ENCODE data around the gene UPP2. TPM values are rescaled to one million over a fixed set of nuclear protein-coding genes. Genes with fewer than 3 reads are reported as not detected.

Gene UPP2
- total and polyA plus RNA-seq, 9 of the 15 experiments (the other 6 are each of a cell fraction or from before 2014, with no cell fraction given), result not detected

- no peak for ATAC-seq
- H3K9me1 ChIP-seq (ENCODE audit: control insufficient read depth, insufficient read depth, low read length), result no peaks in the 10 kb centered on the region
- no peak overlapping the region for H3K9ac ChIP-seq (ENCODE audit: insufficient read depth in 1 of 2, low read depth in 2 of 2, low read length in 2 of 2)
- no peak overlapping the region for H2AFZ ChIP-seq (ENCODE audit: low read depth, low read length)
- no peak for DNase-seq (ENCODE audit: extremely low read depth in 1 of 4, low spot score in 3 of 4)
- H4K20me1 ChIP-seq (replicated peaks; ENCODE audit: control insufficient read depth, insufficient read depth, low read length), result no peaks in the 10 kb centered on the region
- peaks cover 9 to 31% of the 10 kb centered on the region in 2 experiments; a peak in 4 of 5 replicates for H3K27me3 ChIP-seq (ENCODE audit: control insufficient read depth in 2 of 2, insufficient read depth in 2 of 2, low read length in 2 of 2)
- H3K79me2 ChIP-seq (ENCODE audit: control insufficient read depth, insufficient read depth, low read length), result no peaks in the 10 kb centered on the region
- no peaks in the 10 kb centered on the region for H3K36me3 ChIP-seq (ENCODE audit: control insufficient read depth, insufficient read depth, low read length)
- no peak overlapping the region for H3K4me2 ChIP-seq (ENCODE audit: insufficient read depth, low read length)
- in situ Hi-C loops (cut with MboI) (no loop called here), intact Hi-C loops (cut with micrococcal nuclease) (no loop called here)
- 0% methylated on average over 5 of the region's 5 CpGs for WGBS (ENCODE audit: insufficient coverage, low coverage, missing lambda C conversion rate)
- TF ChIP-seq ZNF408 (CRISPR knock-in tag; IDR thresholded peaks at IDR 0.05; ENCODE audit: low read depth), result no peak
- BruUV-seq (replicated peaks), result no TSS peak
- POLR2A ChIA-PET, result interaction anchor here (0.7 to 0.8 kb wide), 2 partner anchors 10 to 585 kb away, joined by 3 to 5 read pairs; no protein-coding TSS in a partner anchor
- H3K4me1 ChIP-seq (replicated peaks in 1 of 2; ENCODE audit: control insufficient read depth in 2 of 2, insufficient read depth in 2 of 2, low read length in 2 of 2), result no peaks in the 10 kb centered on the region
- no peak overlapping the region for H3K27ac ChIP-seq (ENCODE audit: extremely low read depth, low read depth, low read length)
- H3K9me3 ChIP-seq (replicated peaks; ENCODE audit: control insufficient read depth, insufficient read depth, low read depth, low read length), result no peaks in the 10 kb centered on the region
- CTCF ChIA-PET (ENCODE audit: low intra/inter-chr PET ratio), result no interaction called here
- FAIRE-seq, result no peak
- H3K4me3 ChIP-seq, result no peak overlapping the region
Observed at GRCh38 chr2:158125756-158126498, 24.3 kb downstream of the UPP2 start.

- FAIRE-seq (no peak), DNase-seq (ENCODE audit: extremely low read depth in 1 of 4, low spot score in 3 of 4) (no peak), ATAC-seq (no peak)
- no peak overlapping the region for H3K9ac ChIP-seq (ENCODE audit: insufficient read depth in 1 of 2, low read depth in 2 of 2, low read length in 2 of 2)
- no peak overlapping the region for H3K27ac ChIP-seq (ENCODE audit: extremely low read depth, low read depth, low read length)
- BruUV-seq (replicated peaks), result no TSS peak
- in situ Hi-C loops (cut with MboI), result no loop called here
- no peaks in the 10 kb centered on the region for H3K9me3 ChIP-seq (replicated peaks; ENCODE audit: control insufficient read depth, insufficient read depth, low read depth, low read length)
- no peaks in the 10 kb centered on the region for H4K20me1 ChIP-seq (replicated peaks; ENCODE audit: control insufficient read depth, insufficient read depth, low read length)
- H3K4me3 ChIP-seq, result no peak overlapping the region
- H2AFZ ChIP-seq (ENCODE audit: low read depth, low read length), result no peak overlapping the region
- POLR2A ChIA-PET, result no interaction called here
- no peaks in the 10 kb centered on the region for H3K79me2 ChIP-seq (ENCODE audit: control insufficient read depth, insufficient read depth, low read length)
- 0% methylated on average over 1 of the region's 1 CpG for WGBS (ENCODE audit: insufficient coverage, low coverage, missing lambda C conversion rate)
- H3K27me3 ChIP-seq (ENCODE audit: control insufficient read depth in 2 of 2, insufficient read depth in 2 of 2, low read length in 2 of 2), result peaks cover 20 to 31% of the 10 kb centered on the region in 2 experiments
- CTCF ChIA-PET (ENCODE audit: low intra/inter-chr PET ratio), result no interaction called here
- H3K4me1 ChIP-seq (replicated peaks in 1 of 2; ENCODE audit: control insufficient read depth in 2 of 2, insufficient read depth in 2 of 2, low read length in 2 of 2), result no peaks in the 10 kb centered on the region
- no peaks in the 10 kb centered on the region for H3K9me1 ChIP-seq (ENCODE audit: control insufficient read depth, insufficient read depth, low read length)
- H3K36me3 ChIP-seq (ENCODE audit: control insufficient read depth, insufficient read depth, low read length), result no peaks in the 10 kb centered on the region
- intact Hi-C loops (cut with micrococcal nuclease), result no loop called here
- H3K4me2 ChIP-seq (ENCODE audit: insufficient read depth, low read length), result no peak overlapping the region
- TF ChIP-seq NFATC3 (IDR thresholded peaks at IDR 0.05), result no peak
- TF ChIP-seq SMARCE1 (IDR thresholded peaks at IDR 0.05), result no peak
- TF ChIP-seq SMAD1 (IDR thresholded peaks at IDR 0.05; ENCODE audit: low read depth, low read length, partially characterized antibody), result no peak
- TF ChIP-seq FOXK2 (conservative IDR thresholded peaks at IDR 0.05 in 1 of 2, IDR thresholded peaks at IDR 0.05 in 1 of 2; ENCODE audit: low read depth in 2 of 2), result no peak
- no peak for TF ChIP-seq ZFP30 (CRISPR knock-in tag; IDR thresholded peaks at IDR 0.05; ENCODE audit: borderline replicate concordance)
- TF ChIP-seq, protein P1, sequence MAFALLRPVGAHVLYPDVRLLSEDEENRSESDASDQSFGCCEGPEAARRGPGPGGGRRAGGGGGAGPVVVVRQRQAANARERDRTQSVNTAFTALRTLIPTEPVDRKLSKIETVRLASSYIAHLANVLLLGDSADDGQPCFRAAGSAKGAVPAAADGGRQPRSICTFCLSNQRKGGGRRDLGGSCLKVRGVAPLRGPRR (CRISPR knock-in tag; IDR thresholded peaks at IDR 0.05), result no peak
- TF ChIP-seq NR2C1 (IDR thresholded peaks at IDR 0.05), result no peak
- TF ChIP-seq NR2C1 (tag; IDR thresholded peaks at IDR 0.05), result no peak
- TF ChIP-seq, protein P2, sequence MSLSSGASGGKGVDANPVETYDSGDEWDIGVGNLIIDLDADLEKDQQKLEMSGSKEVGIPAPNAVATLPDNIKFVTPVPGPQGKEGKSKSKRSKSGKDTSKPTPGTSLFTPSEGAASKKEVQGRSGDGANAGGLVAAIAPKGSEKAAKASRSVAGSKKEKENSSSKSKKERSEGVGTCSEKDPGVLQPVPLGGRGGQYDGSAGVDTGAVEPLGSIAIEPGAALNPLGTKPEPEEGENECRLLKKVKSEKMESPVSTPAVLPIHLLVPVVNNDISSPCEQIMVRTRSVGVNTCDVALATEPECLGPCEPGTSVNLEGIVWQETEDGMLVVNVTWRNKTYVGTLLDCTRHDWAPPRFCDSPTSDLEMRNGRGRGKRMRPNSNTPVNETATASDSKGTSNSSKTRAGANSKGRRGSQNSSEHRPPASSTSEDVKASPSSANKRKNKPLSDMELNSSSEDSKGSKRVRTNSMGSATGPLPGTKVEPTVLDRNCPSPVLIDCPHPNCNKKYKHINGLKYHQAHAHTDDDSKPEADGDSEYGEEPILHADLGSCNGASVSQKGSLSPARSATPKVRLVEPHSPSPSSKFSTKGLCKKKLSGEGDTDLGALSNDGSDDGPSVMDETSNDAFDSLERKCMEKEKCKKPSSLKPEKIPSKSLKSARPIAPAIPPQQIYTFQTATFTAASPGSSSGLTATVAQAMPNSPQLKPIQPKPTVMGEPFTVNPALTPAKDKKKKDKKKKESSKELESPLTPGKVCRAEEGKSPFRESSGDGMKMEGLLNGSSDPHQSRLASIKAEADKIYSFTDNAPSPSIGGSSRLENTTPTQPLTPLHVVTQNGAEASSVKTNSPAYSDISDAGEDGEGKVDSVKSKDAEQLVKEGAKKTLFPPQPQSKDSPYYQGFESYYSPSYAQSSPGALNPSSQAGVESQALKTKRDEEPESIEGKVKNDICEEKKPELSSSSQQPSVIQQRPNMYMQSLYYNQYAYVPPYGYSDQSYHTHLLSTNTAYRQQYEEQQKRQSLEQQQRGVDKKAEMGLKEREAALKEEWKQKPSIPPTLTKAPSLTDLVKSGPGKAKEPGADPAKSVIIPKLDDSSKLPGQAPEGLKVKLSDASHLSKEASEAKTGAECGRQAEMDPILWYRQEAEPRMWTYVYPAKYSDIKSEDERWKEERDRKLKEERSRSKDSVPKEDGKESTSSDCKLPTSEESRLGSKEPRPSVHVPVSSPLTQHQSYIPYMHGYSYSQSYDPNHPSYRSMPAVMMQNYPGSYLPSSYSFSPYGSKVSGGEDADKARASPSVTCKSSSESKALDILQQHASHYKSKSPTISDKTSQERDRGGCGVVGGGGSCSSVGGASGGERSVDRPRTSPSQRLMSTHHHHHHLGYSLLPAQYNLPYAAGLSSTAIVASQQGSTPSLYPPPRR (CRISPR knock-in tag; IDR thresholded peaks at IDR 0.05; ENCODE audit: borderline replicate concordance), result no peak
- no peak for TF ChIP-seq CSDE1 (IDR thresholded peaks at IDR 0.05)
Observed at GRCh38 chr2:158127380-158127804, 25.7 kb downstream of the UPP2 start.

All from K562 (cell line).